ENCODE results near the gene ZNF614. TPM values are rescaled to one million over a fixed set of nuclear protein-coding genes. Genes with fewer than 3 reads are reported as not detected.

ZNF614 gene
- total and polyA plus RNA-seq, 9 of the 15 experiments (the other 6 are each of a cell fraction or from before 2014, with no cell fraction given) = 4.9 to 16.3 (median 11.4) TPM

DNA sequence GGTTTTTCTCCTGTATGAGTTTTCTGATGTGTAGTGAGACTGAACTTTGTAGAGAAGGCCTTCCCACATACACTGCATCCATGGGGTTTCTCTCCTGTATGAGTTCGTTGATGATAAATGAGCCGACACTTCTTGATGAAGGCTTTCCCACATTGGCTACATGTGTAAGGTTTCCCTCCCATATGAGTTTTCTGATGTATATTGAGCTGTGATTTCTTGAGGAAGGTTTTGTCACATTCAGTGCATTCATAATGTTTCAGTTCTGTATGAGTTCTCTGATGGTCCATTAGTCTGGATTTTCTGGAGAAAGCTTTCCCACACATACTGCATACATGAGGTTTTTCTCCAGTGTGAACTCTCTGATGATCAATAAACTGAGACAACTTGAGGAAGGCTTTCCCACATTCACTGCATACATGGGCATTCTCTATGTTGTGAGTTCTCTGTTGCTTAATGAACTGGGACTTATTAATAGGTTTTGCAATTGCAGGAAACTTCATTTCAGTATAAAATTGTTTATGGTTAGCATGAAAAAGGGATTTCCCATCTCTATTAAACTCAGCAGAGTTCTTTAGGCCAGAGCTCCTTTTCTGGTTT, 34.0 kb downstream of the ZNF614 start (continued):
- TF ChIP-seq, protein P1, sequence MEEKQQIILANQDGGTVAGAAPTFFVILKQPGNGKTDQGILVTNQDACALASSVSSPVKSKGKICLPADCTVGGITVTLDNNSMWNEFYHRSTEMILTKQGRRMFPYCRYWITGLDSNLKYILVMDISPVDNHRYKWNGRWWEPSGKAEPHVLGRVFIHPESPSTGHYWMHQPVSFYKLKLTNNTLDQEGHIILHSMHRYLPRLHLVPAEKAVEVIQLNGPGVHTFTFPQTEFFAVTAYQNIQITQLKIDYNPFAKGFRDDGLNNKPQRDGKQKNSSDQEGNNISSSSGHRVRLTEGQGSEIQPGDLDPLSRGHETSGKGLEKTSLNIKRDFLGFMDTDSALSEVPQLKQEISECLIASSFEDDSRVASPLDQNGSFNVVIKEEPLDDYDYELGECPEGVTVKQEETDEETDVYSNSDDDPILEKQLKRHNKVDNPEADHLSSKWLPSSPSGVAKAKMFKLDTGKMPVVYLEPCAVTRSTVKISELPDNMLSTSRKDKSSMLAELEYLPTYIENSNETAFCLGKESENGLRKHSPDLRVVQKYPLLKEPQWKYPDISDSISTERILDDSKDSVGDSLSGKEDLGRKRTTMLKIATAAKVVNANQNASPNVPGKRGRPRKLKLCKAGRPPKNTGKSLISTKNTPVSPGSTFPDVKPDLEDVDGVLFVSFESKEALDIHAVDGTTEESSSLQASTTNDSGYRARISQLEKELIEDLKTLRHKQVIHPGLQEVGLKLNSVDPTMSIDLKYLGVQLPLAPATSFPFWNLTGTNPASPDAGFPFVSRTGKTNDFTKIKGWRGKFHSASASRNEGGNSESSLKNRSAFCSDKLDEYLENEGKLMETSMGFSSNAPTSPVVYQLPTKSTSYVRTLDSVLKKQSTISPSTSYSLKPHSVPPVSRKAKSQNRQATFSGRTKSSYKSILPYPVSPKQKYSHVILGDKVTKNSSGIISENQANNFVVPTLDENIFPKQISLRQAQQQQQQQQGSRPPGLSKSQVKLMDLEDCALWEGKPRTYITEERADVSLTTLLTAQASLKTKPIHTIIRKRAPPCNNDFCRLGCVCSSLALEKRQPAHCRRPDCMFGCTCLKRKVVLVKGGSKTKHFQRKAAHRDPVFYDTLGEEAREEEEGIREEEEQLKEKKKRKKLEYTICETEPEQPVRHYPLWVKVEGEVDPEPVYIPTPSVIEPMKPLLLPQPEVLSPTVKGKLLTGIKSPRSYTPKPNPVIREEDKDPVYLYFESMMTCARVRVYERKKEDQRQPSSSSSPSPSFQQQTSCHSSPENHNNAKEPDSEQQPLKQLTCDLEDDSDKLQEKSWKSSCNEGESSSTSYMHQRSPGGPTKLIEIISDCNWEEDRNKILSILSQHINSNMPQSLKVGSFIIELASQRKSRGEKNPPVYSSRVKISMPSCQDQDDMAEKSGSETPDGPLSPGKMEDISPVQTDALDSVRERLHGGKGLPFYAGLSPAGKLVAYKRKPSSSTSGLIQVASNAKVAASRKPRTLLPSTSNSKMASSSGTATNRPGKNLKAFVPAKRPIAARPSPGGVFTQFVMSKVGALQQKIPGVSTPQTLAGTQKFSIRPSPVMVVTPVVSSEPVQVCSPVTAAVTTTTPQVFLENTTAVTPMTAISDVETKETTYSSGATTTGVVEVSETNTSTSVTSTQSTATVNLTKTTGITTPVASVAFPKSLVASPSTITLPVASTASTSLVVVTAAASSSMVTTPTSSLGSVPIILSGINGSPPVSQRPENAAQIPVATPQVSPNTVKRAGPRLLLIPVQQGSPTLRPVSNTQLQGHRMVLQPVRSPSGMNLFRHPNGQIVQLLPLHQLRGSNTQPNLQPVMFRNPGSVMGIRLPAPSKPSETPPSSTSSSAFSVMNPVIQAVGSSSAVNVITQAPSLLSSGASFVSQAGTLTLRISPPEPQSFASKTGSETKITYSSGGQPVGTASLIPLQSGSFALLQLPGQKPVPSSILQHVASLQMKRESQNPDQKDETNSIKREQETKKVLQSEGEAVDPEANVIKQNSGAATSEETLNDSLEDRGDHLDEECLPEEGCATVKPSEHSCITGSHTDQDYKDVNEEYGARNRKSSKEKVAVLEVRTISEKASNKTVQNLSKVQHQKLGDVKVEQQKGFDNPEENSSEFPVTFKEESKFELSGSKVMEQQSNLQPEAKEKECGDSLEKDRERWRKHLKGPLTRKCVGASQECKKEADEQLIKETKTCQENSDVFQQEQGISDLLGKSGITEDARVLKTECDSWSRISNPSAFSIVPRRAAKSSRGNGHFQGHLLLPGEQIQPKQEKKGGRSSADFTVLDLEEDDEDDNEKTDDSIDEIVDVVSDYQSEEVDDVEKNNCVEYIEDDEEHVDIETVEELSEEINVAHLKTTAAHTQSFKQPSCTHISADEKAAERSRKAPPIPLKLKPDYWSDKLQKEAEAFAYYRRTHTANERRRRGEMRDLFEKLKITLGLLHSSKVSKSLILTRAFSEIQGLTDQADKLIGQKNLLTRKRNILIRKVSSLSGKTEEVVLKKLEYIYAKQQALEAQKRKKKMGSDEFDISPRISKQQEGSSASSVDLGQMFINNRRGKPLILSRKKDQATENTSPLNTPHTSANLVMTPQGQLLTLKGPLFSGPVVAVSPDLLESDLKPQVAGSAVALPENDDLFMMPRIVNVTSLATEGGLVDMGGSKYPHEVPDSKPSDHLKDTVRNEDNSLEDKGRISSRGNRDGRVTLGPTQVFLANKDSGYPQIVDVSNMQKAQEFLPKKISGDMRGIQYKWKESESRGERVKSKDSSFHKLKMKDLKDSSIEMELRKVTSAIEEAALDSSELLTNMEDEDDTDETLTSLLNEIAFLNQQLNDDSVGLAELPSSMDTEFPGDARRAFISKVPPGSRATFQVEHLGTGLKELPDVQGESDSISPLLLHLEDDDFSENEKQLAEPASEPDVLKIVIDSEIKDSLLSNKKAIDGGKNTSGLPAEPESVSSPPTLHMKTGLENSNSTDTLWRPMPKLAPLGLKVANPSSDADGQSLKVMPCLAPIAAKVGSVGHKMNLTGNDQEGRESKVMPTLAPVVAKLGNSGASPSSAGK (IDR thresholded peaks at IDR 0.05) = no peak
- no peak for TF ChIP-seq ZNF311 (CRISPR knock-in tag; IDR thresholded peaks at IDR 0.05)
- TF ChIP-seq, protein P2, sequence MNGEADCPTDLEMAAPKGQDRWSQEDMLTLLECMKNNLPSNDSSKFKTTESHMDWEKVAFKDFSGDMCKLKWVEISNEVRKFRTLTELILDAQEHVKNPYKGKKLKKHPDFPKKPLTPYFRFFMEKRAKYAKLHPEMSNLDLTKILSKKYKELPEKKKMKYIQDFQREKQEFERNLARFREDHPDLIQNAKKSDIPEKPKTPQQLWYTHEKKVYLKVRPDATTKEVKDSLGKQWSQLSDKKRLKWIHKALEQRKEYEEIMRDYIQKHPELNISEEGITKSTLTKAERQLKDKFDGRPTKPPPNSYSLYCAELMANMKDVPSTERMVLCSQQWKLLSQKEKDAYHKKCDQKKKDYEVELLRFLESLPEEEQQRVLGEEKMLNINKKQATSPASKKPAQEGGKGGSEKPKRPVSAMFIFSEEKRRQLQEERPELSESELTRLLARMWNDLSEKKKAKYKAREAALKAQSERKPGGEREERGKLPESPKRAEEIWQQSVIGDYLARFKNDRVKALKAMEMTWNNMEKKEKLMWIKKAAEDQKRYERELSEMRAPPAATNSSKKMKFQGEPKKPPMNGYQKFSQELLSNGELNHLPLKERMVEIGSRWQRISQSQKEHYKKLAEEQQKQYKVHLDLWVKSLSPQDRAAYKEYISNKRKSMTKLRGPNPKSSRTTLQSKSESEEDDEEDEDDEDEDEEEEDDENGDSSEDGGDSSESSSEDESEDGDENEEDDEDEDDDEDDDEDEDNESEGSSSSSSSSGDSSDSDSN (IDR thresholded peaks at IDR 0.05; ENCODE audit: borderline replicate concordance in 1 of 2, low read depth in 2 of 2, low read length in 2 of 2) = no peak
- no peak for TF ChIP-seq FUS (optimal IDR thresholded peaks at IDR 0.05; ENCODE audit: low read depth, low read length)
- TF ChIP-seq SMAD4 (CRISPR knock-in tag; conservative IDR thresholded peaks at IDR 0.05) = no peak
- no peak for TF ChIP-seq MAFG (tag; conservative IDR thresholded peaks at IDR 0.05)
- TF ChIP-seq ZNF584 (CRISPR knock-in tag; IDR thresholded peaks at IDR 0.05; ENCODE audit: low read depth) = no peak
- TF ChIP-seq SRSF1 (IDR thresholded peaks at IDR 0.05; ENCODE audit: low read depth, low read length) = no peak
- no peak for TF ChIP-seq NFE2 (IDR thresholded peaks at IDR 0.05; ENCODE audit: low read depth)
- no peak for TF ChIP-seq CBFA2T2 (conservative IDR thresholded peaks at IDR 0.05)
- no peak for TF ChIP-seq SRSF3 (IDR thresholded peaks at IDR 0.05; ENCODE audit: insufficient read depth, low read length)
- TF ChIP-seq, protein P3, sequence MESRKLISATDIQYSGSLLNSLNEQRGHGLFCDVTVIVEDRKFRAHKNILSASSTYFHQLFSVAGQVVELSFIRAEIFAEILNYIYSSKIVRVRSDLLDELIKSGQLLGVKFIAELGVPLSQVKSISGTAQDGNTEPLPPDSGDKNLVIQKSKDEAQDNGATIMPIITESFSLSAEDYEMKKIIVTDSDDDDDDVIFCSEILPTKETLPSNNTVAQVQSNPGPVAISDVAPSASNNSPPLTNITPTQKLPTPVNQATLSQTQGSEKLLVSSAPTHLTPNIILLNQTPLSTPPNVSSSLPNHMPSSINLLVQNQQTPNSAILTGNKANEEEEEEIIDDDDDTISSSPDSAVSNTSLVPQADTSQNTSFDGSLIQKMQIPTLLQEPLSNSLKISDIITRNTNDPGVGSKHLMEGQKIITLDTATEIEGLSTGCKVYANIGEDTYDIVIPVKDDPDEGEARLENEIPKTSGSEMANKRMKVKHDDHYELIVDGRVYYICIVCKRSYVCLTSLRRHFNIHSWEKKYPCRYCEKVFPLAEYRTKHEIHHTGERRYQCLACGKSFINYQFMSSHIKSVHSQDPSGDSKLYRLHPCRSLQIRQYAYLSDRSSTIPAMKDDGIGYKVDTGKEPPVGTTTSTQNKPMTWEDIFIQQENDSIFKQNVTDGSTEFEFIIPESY (CRISPR knock-in tag; IDR thresholded peaks at IDR 0.05) = no peak

Measured in K562 (cell line).